H1 (cell line): ENCODE data around the gene ADCY7. TPM values are rescaled to one million over a fixed set of nuclear protein-coding genes. Genes with fewer than 3 reads are reported as not detected.

Experiments
- CTCF ChIA-PET: fragments of 300-600 bp; sonication (Branson Sonifier 250); formaldehyde crosslinking; loops from one replicate; lab custom pipeline; 2021; ENCODE audit not compliant: partially characterized antibody; lab: Charles Lee
- POLR2A ChIA-PET: fragments of 300-600 bp; sonication (Branson Sonifier 250); formaldehyde crosslinking; loops from one replicate; lab custom pipeline; 2021; ENCODE audit warnings: inconsistent platforms; ENCODE audit not compliant: partially characterized antibody; lab: Charles Lee
- DNase-seq, 2 experiments: peaks; one replicate each; pipeline versions ENCODE4 v3.0.0 to v3.0.0-alpha.2; 2010 to 2022; ENCODE audit warnings: low spot score in 2 of 2, low read depth in 1 of 2, mixed read lengths in 1 of 2
- FAIRE-seq: peaks from 2 replicates; lab custom pipeline; 2011; peaks lifted over from hg19 to GRCh38; lab: Jason Lieb, UNC
- H2AFZ ChIP-seq: 2 replicates; pipeline ENCODE4 v1.8.1; 2012; ENCODE audit warnings: low read length, inconsistent platforms
- H2AK5ac ChIP-seq: 2 replicates; pipeline ENCODE4 v1.6.1; 2013; ENCODE audit warnings: low read depth, low read length
- H2BK120ac ChIP-seq: replicated peaks from 2 replicates; pipeline ENCODE3; 2013; ENCODE audit warnings: low read depth, low read length, inconsistent platforms
- H2BK12ac ChIP-seq: 2 replicates; pipeline ENCODE4 v1.6.1; 2013; ENCODE audit warnings: low read depth, low read length
- H2BK15ac ChIP-seq: 2 replicates; pipeline ENCODE4 v1.6.1; 2013; ENCODE audit warnings: low read length
- H2BK20ac ChIP-seq: 2 replicates; pipeline ENCODE4 v1.6.1; 2013; ENCODE audit warnings: low read length
- H2BK5ac ChIP-seq: 2 replicates; pipeline ENCODE4 v1.6.1; 2013; ENCODE audit warnings: low read depth, low read length
- H3K14ac ChIP-seq: 2 replicates; pipeline ENCODE4 v1.6.1; 2013; ENCODE audit warnings: inconsistent platforms; ENCODE audit not compliant: insufficient read length
- H3K18ac ChIP-seq: 2 replicates; pipeline ENCODE4 v1.6.1; 2013; ENCODE audit warnings: low read length; ENCODE audit errors: extremely low read depth
- H3K23ac ChIP-seq: 2 replicates; pipeline ENCODE4 v1.6.1; 2013; ENCODE audit warnings: inconsistent platforms; ENCODE audit not compliant: insufficient read length
- H3K23me2 ChIP-seq: 2 replicates; pipeline ENCODE4 v1.6.1; 2013; ENCODE audit warnings: low read depth, low read length
- H3K27ac ChIP-seq: 2 replicates; pipeline ENCODE4 v1.6.1; 2011; ENCODE audit warnings: low read depth, low read length, inconsistent platforms
- H3K27me3 ChIP-seq, 4 experiments: replicated peaks in 1 of 4; 1 replicate in 1 of 4; 2 replicates in 3 of 4; pipeline versions ENCODE4 v1.6.1 to v1.8.1; 2011 to 2013; ENCODE audit warnings: low read length in 3 of 4, mild to moderate bottlenecking in 3 of 4, inconsistent platforms in 2 of 4, mixed read lengths in 2 of 4, moderate library complexity in 1 of 4; ENCODE audit not compliant: control insufficient read depth in 3 of 4, insufficient read depth in 3 of 4; ENCODE audit errors: extremely low read depth in 1 of 4
- H3K36me3 ChIP-seq, 4 experiments: 2 replicates each; pipeline versions ENCODE4 v1.6.1 to v1.8.1; 2011 to 2013; ENCODE audit warnings: mild to moderate bottlenecking in 4 of 4, low read length in 3 of 4, moderate library complexity in 2 of 4, control low read depth in 1 of 4, inconsistent platforms in 1 of 4; ENCODE audit not compliant: insufficient read depth in 4 of 4, control insufficient read depth in 2 of 4
- H3K4ac ChIP-seq: replicated peaks from 2 replicates; pipeline ENCODE3; 2013; ENCODE audit warnings: low read length, low read depth, mixed read lengths, inconsistent platforms; ENCODE audit not compliant: insufficient read length
- H3K4me1 ChIP-seq, 4 experiments: replicated peaks in 1 of 4; 1 replicate in 1 of 4; 2 replicates in 3 of 4; pipeline versions ENCODE4 v1.6.1 to v1.8.1; 2011 to 2013; ENCODE audit warnings: low read length in 3 of 4, inconsistent platforms in 2 of 4, mixed read lengths in 1 of 4; ENCODE audit not compliant: insufficient read depth in 4 of 4, control insufficient read depth in 3 of 4
- H3K4me2 ChIP-seq, 2 experiments: 2 replicates each; pipeline versions ENCODE4 v1.6.1 to v1.8.1; 2011 to 2013; ENCODE audit warnings: low read depth in 2 of 2, low read length in 2 of 2, control low read depth in 1 of 2, inconsistent platforms in 1 of 2, mild to moderate bottlenecking in 1 of 2; ENCODE audit not compliant: insufficient read depth in 1 of 2
- H3K4me3 ChIP-seq, 4 experiments: fragments of 200-600, 300-600 bp in 1 of 4; sonication (generic), shearing (Covaris generic), sonication (Bioruptor Twin) in 1 of 4; 2 replicates each; pipeline versions ENCODE4 v1.5.1 to v1.8.1; 2011 to 2016; ENCODE audit warnings: low read length in 4 of 4, low read depth in 3 of 4, control low read depth in 2 of 4, inconsistent platforms in 2 of 4, mild to moderate bottlenecking in 2 of 4, mixed read lengths in 1 of 4, moderate library complexity in 1 of 4; ENCODE audit not compliant: insufficient read depth in 2 of 4; ENCODE audit errors: extremely low read depth in 1 of 4
- H3K56ac ChIP-seq: replicated peaks from 2 replicates; pipeline ENCODE3; 2013; ENCODE audit warnings: low read depth, mild to moderate bottlenecking, mixed read lengths, low read length, inconsistent platforms; ENCODE audit not compliant: insufficient read length
- H3K79me1 ChIP-seq: 2 replicates; pipeline ENCODE4 v1.6.1; 2013; ENCODE audit warnings: low read depth, low read length, control low read depth
- H3K79me2 ChIP-seq, 2 experiments: 2 replicates each; pipeline versions ENCODE4 v1.6.1 to v1.8.1; 2012 to 2013; ENCODE audit warnings: low read length in 2 of 2, mild to moderate bottlenecking in 2 of 2, inconsistent platforms in 1 of 2; ENCODE audit not compliant: insufficient read depth in 2 of 2, control insufficient read depth in 1 of 2
- H3K9ac ChIP-seq, 4 experiments: replicated peaks in 1 of 4; 1 replicate in 1 of 4; 2 replicates in 3 of 4; pipeline versions ENCODE4 v1.6.1 to v1.8.1; 2011 to 2013; ENCODE audit warnings: low read depth in 3 of 4, low read length in 3 of 4, control low read depth in 2 of 4, mild to moderate bottlenecking in 2 of 4, moderate library complexity in 2 of 4, inconsistent platforms in 1 of 4; ENCODE audit errors: extremely low read depth in 1 of 4
- H3K9me3 ChIP-seq, 2 experiments: 2 replicates each; pipeline versions ENCODE4 v1.6.1 to v1.8.1; 2012 to 2013; ENCODE audit warnings: mild to moderate bottlenecking in 2 of 2, moderate library complexity in 2 of 2, control low read depth in 1 of 2, inconsistent platforms in 1 of 2, low read depth in 1 of 2, low read length in 1 of 2, mixed read lengths in 1 of 2; ENCODE audit not compliant: insufficient read depth in 2 of 2
- H4K20me1 ChIP-seq, 2 experiments: replicated peaks in 1 of 2; 2 replicates each; pipeline versions ENCODE3 to v1.8.1; 2011 to 2013; ENCODE audit warnings: inconsistent platforms in 2 of 2, low read length in 2 of 2, mild to moderate bottlenecking in 1 of 2; ENCODE audit not compliant: insufficient read depth in 2 of 2, control insufficient read depth in 1 of 2
- H4K5ac ChIP-seq: 2 replicates; pipeline ENCODE4 v1.6.1; 2013; ENCODE audit warnings: low read length, low read depth, mixed read lengths, inconsistent platforms; ENCODE audit not compliant: insufficient read length
- H4K8ac ChIP-seq: 2 replicates; pipeline ENCODE4 v1.8.0; 2013; ENCODE audit warnings: mild to moderate bottlenecking, moderate library complexity, low read length, inconsistent platforms; ENCODE audit not compliant: insufficient read depth; ENCODE audit errors: extremely low read depth
- H4K91ac ChIP-seq: replicated peaks from 2 replicates; pipeline ENCODE3; 2013; ENCODE audit warnings: low read length, mixed read lengths, inconsistent platforms; ENCODE audit not compliant: insufficient read length
- ATF3 ChIP-seq: IDR thresholded peaks from 2 replicates; pipeline ENCODE4 v1.6.1; 2011; ENCODE audit warnings: low read depth, mild to moderate bottlenecking, low read length; ENCODE audit not compliant: insufficient read depth
- CBX8 ChIP-seq: fragments of 300-800, 300-1000 bp; sonication (generic); IDR thresholded peaks from 2 replicates; pipeline ENCODE4 v1.7.1; 2016; ENCODE audit warnings: low read depth, low read length, borderline replicate concordance
- CHD2 ChIP-seq: IDR thresholded peaks from 2 replicates; pipeline ENCODE4 v1.6.1; 2012; ENCODE audit warnings: low read length, improper control_type of control experiment
- E2F6 ChIP-seq: IDR thresholded peaks from 2 replicates; pipeline ENCODE4 v1.6.1; 2012; ENCODE audit warnings: inconsistent platforms
- MAX ChIP-seq: IDR thresholded peaks from 2 replicates; pipeline ENCODE4 v1.6.1; 2012; ENCODE audit warnings: inconsistent platforms
- RXRA ChIP-seq: IDR thresholded peaks from 2 replicates; pipeline ENCODE4 v1.6.1; 2011; ENCODE audit warnings: low read depth, mild to moderate bottlenecking, low read length, moderate library complexity; ENCODE audit not compliant: insufficient read depth
- WGBS, 2 experiments: shearing (Covaris generic) in 1 of 2; methylation state at CpG; one replicate each; pipeline versions ENCODE4 v1.1.6 to v1.1.7; 2013 to 2015; ENCODE audit warnings: low lambda C conversion rate in 2 of 2, mixed read lengths in 2 of 2, inconsistent platforms in 1 of 2, low coverage in 1 of 2, missing lambda C conversion rate in 1 of 2; ENCODE audit not compliant: insufficient replicate concordance in 2 of 2, insufficient coverage in 1 of 2, insufficient read length in 1 of 2; ENCODE audit errors: extremely low coverage in 1 of 2, missing lambda C conversion rate in 1 of 2; 5-methylcytosine and 5-hydroxymethylcytosine counted together
- polyA plus RNA-seq, 7 experiments: library from polyadenylated mRNA; depleted of rRNA in 3 of 7; stranded (reverse) in 5 of 7; unstranded in 2 of 7; fragments of >200 nt in 5 of 7; fragments of 200-250 nt in 2 of 7; gene quantifications; 1 replicate in 5 of 7; 2 replicates in 1 of 7; 4 replicates in 1 of 7; pipeline versions ENCODE4 v1.2.1 to v1.2.3, GENCODE V29; 2011 to 2013; ENCODE audit warnings: missing spikeins in 2 of 7, mixed read lengths in 2 of 7
- total RNA-seq: library from RNA; stranded (reverse); fragmentation: NEBNext Ultra II Directional; extraction: Animal tissue kit (Norgen Biotek cat#: 25700); gene quantifications from 2 replicates; pipeline ENCODE4 v1.2.1, GENCODE V29; 2021

ADCY7 gene
- total and polyA plus RNA-seq, 2 of the 8 experiments (the other 6 are each of a cell fraction or from before 2014, with no cell fraction given) = 2.4 to 5.1 TPM

GRCh38 chr16:50338371-50339231 lies 72.2 kb downstream of the ADCY7 start:
- H3K27ac ChIP-seq = no peak overlapping the region
- H3K9ac ChIP-seq = no peak overlapping the region
- no peak overlapping the region for H4K91ac ChIP-seq
- no peaks in the 10 kb centered on the region for H3K79me1 ChIP-seq
- no peaks in the 10 kb centered on the region; the same call in 1 of the 2 replicates for H3K23me2 ChIP-seq
- H3K27me3 ChIP-seq = no peaks in the 10 kb centered on the region
- TF ChIP-seq ATF3 (no peak), RXRA (no peak), MAX (no peak), CBX8 (no peak), CHD2 (no peak), E2F6 (no peak)
- H2AK5ac ChIP-seq = no peak overlapping the region
- H4K5ac ChIP-seq = no peak overlapping the region
- peaks cover 0 to 2% of the 10 kb centered on the region in 2 experiments; a peak in 2 of 4 replicates for H3K9me3 ChIP-seq
- no peak overlapping the region for H3K18ac ChIP-seq
- no peak overlapping the region for H3K4me3 ChIP-seq
- POLR2A ChIA-PET = interaction anchor here (1.0 to 1.3 kb wide), 2 partner anchors 11 to 29 kb away, joined by 3 to 4 read pairs; no protein-coding TSS in a partner anchor
- H3K56ac ChIP-seq = no peak overlapping the region
- no peak for FAIRE-seq
- no peak for DNase-seq
- H3K4ac ChIP-seq = no peak overlapping the region
- no peak overlapping the region for H2BK15ac ChIP-seq
- CTCF ChIA-PET = interaction anchor here (1.8 to 2.3 kb wide), 2 partner anchors 10 to 15 kb away, joined by 4 to 16 read pairs; no protein-coding TSS in a partner anchor
- H3K4me1 ChIP-seq = no peaks in the 10 kb centered on the region
- H3K14ac ChIP-seq = no peak overlapping the region
- H4K20me1 ChIP-seq = peaks cover 1 to 3% of the 10 kb centered on the region in 2 experiments
- peaks cover 4 to 48% (median 16%) of the 10 kb centered on the region in 4 experiments for H3K36me3 ChIP-seq
- no peaks in the 10 kb centered on the region for H3K79me2 ChIP-seq
- no peak overlapping the region for H2BK12ac ChIP-seq
- H2BK5ac ChIP-seq = no peak overlapping the region
- no peak overlapping the region for H4K8ac ChIP-seq
- H3K4me2 ChIP-seq = no peak overlapping the region
- no peak overlapping the region for H2BK120ac ChIP-seq
- no peak overlapping the region for H3K23ac ChIP-seq
- no peak overlapping the region for H2AFZ ChIP-seq
- WGBS, 2 experiments = 92% methylated on average over 8 of the region's 8 CpGs; no CpG with 5 or more reads in 1 of the 2 experiments
- no peak overlapping the region for H2BK20ac ChIP-seq
